ENCODE results near the gene YRDC.
"Not testable (repeated sequence)": the region's sequence is repeated elsewhere in the genome, so short reads cannot be mapped to it uniquely, and the experiment has no call there.

YRDC gene

GRCh38 chr1:37821481-37821880 lies 13.5 kb upstream of the YRDC start:
- no peak for DNase-seq

GRCh38 chr1:37817481-37817880 lies 9.5 kb upstream of the YRDC start:
- no peak for DNase-seq

DNA sequence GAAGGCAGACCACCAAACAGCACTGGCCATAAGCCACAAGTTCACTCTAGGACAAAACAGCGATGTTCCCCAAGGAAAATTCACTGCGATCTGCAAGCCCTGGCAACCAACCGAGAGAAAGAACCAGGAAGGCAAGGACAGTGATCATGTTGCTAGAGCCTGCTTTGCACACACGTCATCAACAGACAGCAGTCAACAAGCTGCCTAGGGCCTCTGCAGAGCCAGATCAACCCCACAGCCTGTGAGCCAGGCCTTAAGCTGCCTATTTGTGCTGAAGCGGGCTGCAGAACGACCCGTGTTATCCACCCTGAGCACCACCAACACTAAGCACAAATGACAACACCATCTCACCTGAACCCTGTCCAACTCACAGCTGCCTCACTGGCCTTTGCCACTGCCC lies 6.2 kb upstream of the YRDC start:
- DNase-seq: no peak

- no peak for DNase-seq
These were observed 5.6 kb upstream of the YRDC start for GRCh38 chr1:37813529-37814145.

DNA sequence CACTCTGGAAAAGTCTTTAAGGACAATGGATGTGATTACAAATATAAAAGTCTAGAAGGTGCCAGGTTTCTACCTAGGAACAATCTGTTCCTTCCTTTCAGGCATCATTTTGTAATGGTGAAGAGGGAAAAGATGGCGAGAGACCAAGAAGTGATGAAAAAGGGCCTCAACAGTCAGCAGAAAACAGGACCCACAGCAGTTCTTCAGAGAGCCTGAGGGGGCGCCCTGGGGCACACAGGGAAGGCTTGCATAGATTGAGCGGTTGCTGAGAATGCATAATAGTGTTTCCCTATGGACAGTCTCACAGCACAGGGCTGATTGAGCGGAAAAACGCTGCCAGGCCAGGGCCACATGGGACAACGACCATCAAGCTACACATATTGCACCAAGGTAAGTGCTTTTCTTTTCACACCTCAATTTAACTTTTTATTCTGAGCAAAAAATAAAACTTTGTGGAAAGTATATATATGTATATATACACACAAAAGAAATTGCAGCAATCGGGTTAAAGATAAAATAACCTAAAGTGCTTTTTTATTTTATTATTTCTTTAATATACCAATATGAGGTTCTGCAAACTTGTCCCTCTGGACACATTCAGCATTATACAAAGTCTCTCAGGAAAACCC lies 3.1 kb upstream of the YRDC start:
- DNase-seq: peak; percentile 79

DNA sequence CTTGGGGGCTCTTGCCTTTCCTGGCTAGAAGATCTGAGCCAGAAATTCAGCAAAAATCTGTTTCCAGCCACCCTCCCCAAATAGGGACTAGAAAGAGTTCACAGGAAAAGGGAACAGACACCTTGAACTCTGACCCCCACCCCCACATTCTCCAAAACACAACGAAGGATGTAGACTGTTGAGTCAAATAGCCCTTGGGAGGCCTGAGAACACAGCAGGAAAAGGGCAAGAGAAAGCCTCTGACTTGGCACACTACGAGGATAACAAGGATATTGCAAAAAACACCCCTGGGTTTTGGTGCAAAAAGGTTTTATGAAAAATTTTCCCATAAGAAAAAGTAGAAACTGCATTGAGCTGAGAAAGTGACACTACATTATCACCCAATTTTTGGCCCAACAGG lies 1.9 kb upstream of the YRDC start:
- DNase-seq: no peak

DNA sequence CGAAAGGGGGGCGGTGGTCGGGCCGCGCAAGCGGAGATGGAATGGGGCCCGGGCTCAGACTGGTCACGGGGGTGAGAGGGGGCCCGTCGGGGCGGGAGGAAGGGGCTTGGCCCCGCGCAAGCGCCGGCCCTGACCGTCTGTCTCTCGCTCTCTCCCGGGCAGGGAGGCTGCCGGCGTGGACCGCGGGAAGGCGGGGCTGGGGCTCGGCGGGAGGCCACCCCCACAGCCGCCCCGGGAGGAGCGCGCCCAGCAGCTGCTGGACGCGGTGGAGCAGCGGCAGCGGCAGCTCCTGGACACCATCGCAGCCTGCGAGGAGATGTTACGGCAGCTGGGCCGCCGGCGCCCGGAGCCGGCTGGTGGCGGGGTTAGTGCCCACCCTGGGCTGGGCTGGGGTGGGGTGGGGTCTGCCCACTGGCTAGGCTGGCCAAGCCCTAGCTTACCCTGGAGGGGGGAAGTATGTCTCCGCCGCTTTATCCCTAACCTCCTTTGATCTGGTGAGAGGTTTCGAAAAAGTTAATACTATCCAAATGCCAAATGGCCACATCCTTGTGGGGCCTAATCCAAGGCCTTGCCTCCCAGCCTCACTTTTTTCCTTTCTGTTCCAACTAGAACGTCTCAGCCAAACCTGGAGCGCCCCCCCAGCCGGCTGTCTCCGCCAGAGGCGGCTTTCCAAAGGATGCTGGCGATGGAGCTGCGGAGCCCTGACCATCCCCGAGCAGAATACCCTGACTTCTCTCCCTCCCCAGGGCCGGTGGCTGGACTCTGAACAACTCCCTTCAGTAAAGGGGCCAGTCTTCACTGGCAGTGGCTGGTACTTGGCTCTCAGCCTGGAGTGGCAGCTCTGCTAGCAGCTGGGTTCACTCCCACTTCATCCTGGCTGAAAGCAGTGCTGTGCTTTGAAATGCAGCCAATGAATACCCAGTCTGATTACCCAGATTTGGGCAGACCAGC lies 636 bp upstream of the YRDC start:
- no peak for DNase-seq

GRCh38 chr1:37807220-37807554 lies 821 bp downstream of the YRDC start:
- DNase-seq: no peak

- no peak for DNase-seq
These were observed 5.6 kb downstream of the YRDC start for GRCh38 chr1:37802439-37802838.

DNA sequence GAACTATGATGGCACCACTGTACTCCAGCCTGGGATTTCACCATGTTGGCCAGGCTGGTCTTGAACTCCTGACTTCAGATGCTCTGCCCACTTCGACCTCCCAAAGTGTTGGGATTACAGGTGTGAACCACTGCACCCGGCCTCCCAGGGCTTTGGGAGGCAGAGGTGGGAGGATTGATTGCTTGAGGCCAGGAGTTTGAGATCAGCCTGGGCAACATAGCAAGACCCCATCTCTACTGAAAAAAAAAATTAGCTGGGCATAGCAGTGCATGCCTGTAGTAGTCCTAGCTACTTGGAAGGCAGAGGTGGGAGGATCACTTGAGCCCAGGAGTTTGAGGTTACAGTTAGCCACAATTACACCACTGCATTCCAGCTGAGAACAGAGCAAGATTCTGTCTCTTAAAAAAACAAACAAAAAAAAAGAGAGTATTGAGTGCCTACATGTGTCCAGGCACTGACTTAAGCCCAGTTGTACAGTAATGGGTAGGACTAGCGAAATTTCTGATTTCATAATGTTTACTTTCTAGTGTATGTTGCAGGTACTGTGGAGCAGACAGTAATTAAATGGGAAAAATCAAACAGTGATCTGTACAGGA lies 10.2 kb downstream of the YRDC start:
- no peak for DNase-seq

GRCh38 chr1:37795340-37796125 lies 12.5 kb downstream of the YRDC start:
- peak; percentile 32 for DNase-seq

DNA sequence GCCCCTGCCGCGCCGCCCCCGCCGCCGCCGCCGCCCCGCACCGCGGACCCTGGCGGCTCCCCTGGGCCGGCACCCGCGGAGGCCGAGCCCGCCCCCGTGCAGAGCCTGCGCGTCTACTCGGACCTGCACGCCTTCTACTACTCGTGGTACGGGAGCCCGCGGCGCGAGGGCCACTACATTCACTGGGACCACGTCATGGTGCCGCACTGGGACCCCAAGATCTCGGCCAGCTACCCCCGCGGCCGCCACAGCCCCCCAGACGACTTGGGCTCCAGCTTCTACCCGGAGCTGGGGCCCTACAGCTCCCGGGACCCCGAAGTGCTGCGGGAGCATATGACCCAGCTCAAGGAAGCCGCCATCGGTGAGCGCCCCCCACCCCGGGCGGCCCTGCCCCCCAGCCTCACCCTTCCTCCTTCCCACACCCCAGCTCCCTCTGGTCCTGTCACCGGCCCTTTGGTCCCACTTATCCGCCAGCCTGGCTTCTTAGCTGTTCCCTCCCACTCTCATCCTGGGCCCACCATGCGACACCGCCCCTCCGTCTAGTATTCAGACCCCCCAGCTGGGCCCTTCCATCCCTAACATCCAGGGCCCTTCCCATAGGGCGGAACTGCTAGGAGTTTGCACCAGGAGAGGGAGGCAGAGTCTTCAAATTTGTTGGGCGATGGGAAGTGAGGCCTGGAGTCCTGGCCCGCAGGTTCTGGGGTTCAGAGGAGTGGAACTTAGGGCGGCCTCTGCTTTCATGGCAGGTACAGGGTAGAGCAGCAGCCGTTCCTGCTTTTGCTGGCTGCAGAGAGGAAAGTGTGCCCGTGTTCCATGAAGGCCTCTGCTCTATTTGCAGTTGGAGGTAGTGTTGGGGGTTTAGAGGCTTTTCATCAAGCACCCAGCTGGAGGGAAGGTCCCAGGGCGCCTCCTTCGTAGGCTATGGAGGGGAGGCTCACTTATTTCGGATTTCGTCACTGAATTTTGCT lies 13.4 kb downstream of the YRDC start:
- DNase-seq: no peak

- peak; percentile 30 for DNase-seq
These were observed 14.1 kb downstream of the YRDC start, which contains the start of gene MANEAL for GRCh38 chr1:37793773-37794371. TSS of gene MANEAL (plus strand) at chr1:37793847. CDS start at chr1:37794183, 336 bp downstream.

- DNase-seq: no peak
These were observed 14.9 kb downstream of the YRDC start for GRCh38 chr1:37792943-37793686.

- DNase-seq: no peak
These were observed 25.5 kb downstream of the YRDC start for GRCh38 chr1:37782491-37782890.

- DNase-seq: no peak
These were observed 29.4 kb downstream of the YRDC start for GRCh38 chr1:37778654-37779053.

GRCh38 chr1:37776946-37777516 lies 31.0 kb downstream of the YRDC start:
- no peak for DNase-seq

GRCh38 chr1:37771440-37771839 lies 36.6 kb downstream of the YRDC start:
- not testable (repeated sequence) for DNase-seq

DNA sequence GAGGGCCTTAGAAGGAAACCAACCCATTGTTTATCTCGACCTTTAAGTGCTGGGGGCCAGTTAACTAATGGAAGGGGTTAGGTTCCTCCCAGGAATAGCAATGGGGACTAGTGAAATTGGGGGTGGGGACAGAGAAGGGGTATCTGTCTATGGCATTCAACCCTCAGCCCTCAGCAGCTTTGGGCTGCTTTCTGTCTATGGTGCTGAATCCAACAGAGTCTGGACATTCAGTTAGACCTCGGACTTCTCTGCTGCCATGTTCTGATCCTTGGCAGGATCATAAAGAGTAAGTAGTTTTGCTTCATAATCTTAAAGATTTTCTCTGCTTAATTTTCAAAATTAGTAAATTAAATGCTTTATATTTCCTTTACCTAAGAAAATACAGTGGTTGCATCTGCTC lies 40.5 kb downstream of the YRDC start:
- no peak for DNase-seq

All from CD4-positive, alpha-beta T cell treated with Interleukin-17A for 1 hour (primary cell).